ENCODE data around the gene FIGNL1.

The FIGNL1 gene

DNA sequence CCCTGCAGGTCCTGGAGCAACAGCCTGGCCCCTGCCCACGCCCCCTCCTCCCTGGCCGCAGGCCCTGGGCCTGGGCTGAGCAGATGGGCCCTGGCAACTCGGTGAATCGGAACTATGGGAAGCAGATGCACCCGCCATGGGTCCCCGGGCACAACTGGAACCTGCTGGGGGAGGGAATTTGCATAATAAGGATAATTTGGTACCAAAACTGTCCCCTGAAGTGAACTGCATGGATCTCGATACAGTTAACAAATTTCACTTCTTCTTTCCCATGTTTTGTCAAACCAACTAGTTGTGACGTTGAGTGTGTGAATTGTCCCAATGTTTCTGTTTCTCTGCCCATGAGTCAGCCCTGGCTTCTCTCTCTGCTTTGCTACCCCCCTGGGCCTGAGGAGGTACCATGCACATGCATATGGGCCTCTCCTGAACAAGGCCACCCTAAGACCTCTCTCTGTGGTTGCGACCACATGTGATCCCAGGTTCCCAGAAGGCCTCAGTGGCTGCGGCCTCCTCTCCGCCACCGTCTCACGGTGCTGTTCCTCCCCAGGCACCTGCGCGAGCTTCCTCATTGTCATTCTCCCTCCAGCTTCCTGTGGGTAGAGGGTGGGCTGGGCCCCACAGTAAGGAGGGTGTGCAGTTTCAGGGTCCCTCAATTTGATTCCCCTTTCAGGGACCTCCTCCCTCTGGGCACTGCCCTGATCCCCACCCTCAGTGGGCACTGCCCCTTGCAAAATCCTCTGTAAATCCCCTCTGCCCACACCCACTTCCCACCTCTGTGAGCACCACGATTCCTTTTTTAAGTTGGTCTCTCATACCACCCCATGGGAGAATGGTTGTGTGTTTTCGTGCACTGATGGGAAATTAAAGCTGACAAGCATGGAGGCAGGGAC lies 40.0 kb downstream of the FIGNL1 start:
- TF ChIP-seq MYC (IDR thresholded peaks at IDR 0.05; ENCODE audit: low read depth, low read length) (peak; percentile 68), POLR2A (IDR thresholded peaks at IDR 0.05; ENCODE audit: extremely low read depth, insufficient read length) (no peak)
- TF ChIP-seq, protein P1, sequence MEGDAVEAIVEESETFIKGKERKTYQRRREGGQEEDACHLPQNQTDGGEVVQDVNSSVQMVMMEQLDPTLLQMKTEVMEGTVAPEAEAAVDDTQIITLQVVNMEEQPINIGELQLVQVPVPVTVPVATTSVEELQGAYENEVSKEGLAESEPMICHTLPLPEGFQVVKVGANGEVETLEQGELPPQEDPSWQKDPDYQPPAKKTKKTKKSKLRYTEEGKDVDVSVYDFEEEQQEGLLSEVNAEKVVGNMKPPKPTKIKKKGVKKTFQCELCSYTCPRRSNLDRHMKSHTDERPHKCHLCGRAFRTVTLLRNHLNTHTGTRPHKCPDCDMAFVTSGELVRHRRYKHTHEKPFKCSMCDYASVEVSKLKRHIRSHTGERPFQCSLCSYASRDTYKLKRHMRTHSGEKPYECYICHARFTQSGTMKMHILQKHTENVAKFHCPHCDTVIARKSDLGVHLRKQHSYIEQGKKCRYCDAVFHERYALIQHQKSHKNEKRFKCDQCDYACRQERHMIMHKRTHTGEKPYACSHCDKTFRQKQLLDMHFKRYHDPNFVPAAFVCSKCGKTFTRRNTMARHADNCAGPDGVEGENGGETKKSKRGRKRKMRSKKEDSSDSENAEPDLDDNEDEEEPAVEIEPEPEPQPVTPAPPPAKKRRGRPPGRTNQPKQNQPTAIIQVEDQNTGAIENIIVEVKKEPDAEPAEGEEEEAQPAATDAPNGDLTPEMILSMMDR (IDR thresholded peaks at IDR 0.05; ENCODE audit: low read depth, low read length), result no peak
- TF ChIP-seq, protein P2, sequence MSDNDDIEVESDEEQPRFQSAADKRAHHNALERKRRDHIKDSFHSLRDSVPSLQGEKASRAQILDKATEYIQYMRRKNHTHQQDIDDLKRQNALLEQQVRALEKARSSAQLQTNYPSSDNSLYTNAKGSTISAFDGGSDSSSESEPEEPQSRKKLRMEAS (IDR thresholded peaks at IDR 0.05; ENCODE audit: low read depth, low read length), result peak; percentile 52
- DNase-seq (ENCODE audit: low read depth), result peak; percentile 92
- no peak overlapping the region for H3K4me3 ChIP-seq (ENCODE audit: low read depth, low read length)

DNA sequence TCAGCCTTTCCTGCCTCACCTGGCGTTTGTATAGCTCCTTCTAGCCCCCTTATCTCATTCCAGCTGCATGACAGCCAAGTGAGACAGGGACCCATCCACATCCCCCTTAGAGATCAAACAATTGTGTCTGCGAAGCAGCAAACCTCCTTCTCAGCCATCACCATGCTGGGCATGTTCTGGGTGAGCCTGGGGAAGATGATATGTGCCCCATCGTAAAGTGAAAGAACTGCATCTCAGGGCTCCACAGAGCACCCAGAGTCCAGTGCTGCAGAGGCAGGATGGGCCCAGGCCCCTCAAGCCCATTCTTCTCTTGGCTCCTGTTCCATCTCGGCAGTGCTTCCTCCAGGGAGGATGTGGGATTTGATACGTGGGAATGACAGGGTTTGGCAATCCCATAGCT lies 43.2 kb downstream of the FIGNL1 start:
- H3K4me3 ChIP-seq (ENCODE audit: low read depth, low read length), result no peak overlapping the region
- TF ChIP-seq MYC (IDR thresholded peaks at IDR 0.05; ENCODE audit: low read depth, low read length) (no peak), POLR2A (IDR thresholded peaks at IDR 0.05; ENCODE audit: extremely low read depth, insufficient read length) (no peak)
- TF ChIP-seq, protein P2 (IDR thresholded peaks at IDR 0.05; ENCODE audit: low read depth, low read length), result no peak
- TF ChIP-seq, protein P1 (IDR thresholded peaks at IDR 0.05; ENCODE audit: low read depth, low read length), result no peak
- DNase-seq (ENCODE audit: low read depth), result no peak

DNA sequence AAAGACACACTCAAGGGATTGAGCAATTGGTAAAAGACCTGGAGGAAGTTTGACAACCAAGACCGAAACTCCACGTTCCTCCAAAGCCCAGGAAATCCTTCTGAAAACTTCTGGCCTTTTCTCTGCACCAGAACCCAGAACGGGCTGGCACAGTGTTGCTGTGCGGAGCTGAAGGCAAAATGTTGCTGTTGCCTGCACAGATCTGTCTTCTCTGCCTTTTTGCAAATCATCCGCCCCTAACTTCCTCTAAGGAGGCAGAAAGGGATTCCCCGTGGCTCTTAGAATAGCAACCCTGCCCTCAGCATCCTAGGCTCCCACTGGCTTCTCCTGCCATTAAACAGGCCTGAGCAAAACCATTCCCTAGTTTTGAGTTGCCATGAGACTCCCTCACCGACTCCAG lies 44.9 kb downstream of the FIGNL1 start:
- no peak overlapping the region for H3K4me3 ChIP-seq (ENCODE audit: low read depth, low read length)
- TF ChIP-seq, protein P2 (IDR thresholded peaks at IDR 0.05; ENCODE audit: low read depth, low read length), result no peak
- TF ChIP-seq MYC (IDR thresholded peaks at IDR 0.05; ENCODE audit: low read depth, low read length) (no peak), POLR2A (IDR thresholded peaks at IDR 0.05; ENCODE audit: extremely low read depth, insufficient read length) (no peak)
- TF ChIP-seq, protein P1 (IDR thresholded peaks at IDR 0.05; ENCODE audit: low read depth, low read length), result no peak
- no peak for DNase-seq (ENCODE audit: low read depth)

DNA sequence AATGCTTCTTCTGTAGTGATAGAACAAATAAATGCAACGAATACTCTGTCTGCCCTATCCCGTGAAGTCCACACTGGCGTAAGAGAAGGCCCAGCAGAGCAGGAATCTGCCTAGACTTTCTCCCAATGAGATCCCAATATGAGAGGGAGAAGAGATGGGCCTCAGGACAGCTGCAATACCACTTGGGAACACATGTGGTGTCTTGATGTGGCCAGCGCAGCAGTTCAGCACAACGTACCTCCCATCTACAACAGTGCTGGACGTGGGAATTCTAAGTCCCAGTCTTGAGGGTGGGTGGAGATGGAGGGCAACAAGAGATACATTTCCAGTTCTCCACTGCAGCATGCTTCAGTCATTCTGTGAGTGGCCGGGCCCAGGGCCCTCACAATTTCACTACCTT lies 45.8 kb downstream of the FIGNL1 start:
- no peak for DNase-seq (ENCODE audit: low read depth)
- TF ChIP-seq POLR2A (IDR thresholded peaks at IDR 0.05; ENCODE audit: extremely low read depth, insufficient read length) (no peak), MYC (IDR thresholded peaks at IDR 0.05; ENCODE audit: low read depth, low read length) (no peak)
- TF ChIP-seq, protein P2 (IDR thresholded peaks at IDR 0.05; ENCODE audit: low read depth, low read length), result no peak
- TF ChIP-seq, protein P1 (IDR thresholded peaks at IDR 0.05; ENCODE audit: low read depth, low read length), result no peak
- H3K4me3 ChIP-seq (ENCODE audit: low read depth, low read length), result no peak overlapping the region

DNA sequence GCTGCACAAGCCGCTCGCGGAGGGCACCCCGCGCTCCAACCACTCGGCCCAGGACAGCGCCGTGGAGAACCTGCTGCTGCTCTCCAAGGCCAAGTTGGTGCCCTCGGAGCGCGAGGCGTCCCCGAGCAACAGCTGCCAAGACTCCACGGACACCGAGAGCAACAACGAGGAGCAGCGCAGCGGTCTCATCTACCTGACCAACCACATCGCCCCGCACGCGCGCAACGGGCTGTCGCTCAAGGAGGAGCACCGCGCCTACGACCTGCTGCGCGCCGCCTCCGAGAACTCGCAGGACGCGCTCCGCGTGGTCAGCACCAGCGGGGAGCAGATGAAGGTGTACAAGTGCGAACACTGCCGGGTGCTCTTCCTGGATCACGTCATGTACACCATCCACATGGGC lies 50.0 kb downstream of the FIGNL1 start:
- TF ChIP-seq POLR2A (IDR thresholded peaks at IDR 0.05; ENCODE audit: extremely low read depth, insufficient read length) (no peak), MYC (IDR thresholded peaks at IDR 0.05; ENCODE audit: low read depth, low read length) (no peak)
- TF ChIP-seq, protein P1 (IDR thresholded peaks at IDR 0.05; ENCODE audit: low read depth, low read length), result no peak
- TF ChIP-seq, protein P2 (IDR thresholded peaks at IDR 0.05; ENCODE audit: low read depth, low read length), result no peak
- no peak overlapping the region for H3K4me3 ChIP-seq (ENCODE audit: low read depth, low read length)
- DNase-seq (ENCODE audit: low read depth), result no peak
